Lower leg skin (tissue), 3 donors: Measurements from ENCODE around the gene SETD1A.

ENCODE experiments used
- CTCF ChIP-seq, 3 donors: fragments of 450-650 bp; IDR thresholded peaks; one replicate each; pipeline ENCODE4 v1.5.1; 2016; ENCODE audit warnings: antibody characterized with exemption in 3 of 3, mild to moderate bottlenecking in 3 of 3, moderate library complexity in 2 of 3
- POLR2A ChIP-seq, 2 donors: fragments of 450-650 bp; IDR thresholded peaks; one replicate each; pipeline ENCODE4 v1.6.1; 2016 to 2017; ENCODE audit warnings: antibody characterized with exemption in 2 of 2, mild to moderate bottlenecking in 1 of 2, moderate library complexity in 1 of 2

GRCh38 chr16:31029272-31029671 lies 71.7 kb downstream of the SETD1A start:
- TF ChIP-seq CTCF (IDR thresholded peaks at IDR 0.05) (no peak), POLR2A (IDR thresholded peaks at IDR 0.05) (no peak)
